ENCODE results near the gene B3GALT5. TPM values are rescaled to one million over a fixed set of nuclear protein-coding genes. Genes with fewer than 3 reads are reported as not detected.

The B3GALT5 gene
- total RNA-seq, 2 experiments from 2014 or later: not detected

- ChIA-PET CTCF (interaction anchor here (2.2 kb wide), 1 partner anchor 15 kb away, joined by 4 read pairs; no protein-coding TSS in a partner anchor), POLR2A (no interaction called here)
- Mint-ChIP-seq H3K4me3 (no peak overlapping the region), H3K27ac (no peak overlapping the region), H3K36me3 (ENCODE audit: low read depth) (no peaks in the 10 kb centered on the region), H3K27me3 (peaks cover 3% of the 10 kb centered on the region), H3K9me3 (no peaks in the 10 kb centered on the region), H3K4me1 (ENCODE audit: low read depth) (no peaks in the 10 kb centered on the region)
- ATAC-seq (no peak), DNase-seq (no peak)
- no peak for TF ChIP-seq CTCF (IDR thresholded peaks at IDR 0.05)
- intact Hi-C loops (cut with micrococcal nuclease): no loop called here
Observed at GRCh38 chr21:39713905-39714304, 101.2 kb downstream of the B3GALT5 start.

- no peak overlapping the region for H3K4me3 Mint-ChIP-seq
- intact Hi-C loops (cut with micrococcal nuclease): no loop called here
- ATAC-seq: no peak
- no peak overlapping the region for H3K27ac Mint-ChIP-seq
- no peak for TF ChIP-seq CTCF (IDR thresholded peaks at IDR 0.05)
- H3K27me3 Mint-ChIP-seq: peaks cover 3% of the 10 kb centered on the region
- no peak for DNase-seq
- no peaks in the 10 kb centered on the region for H3K36me3 Mint-ChIP-seq (ENCODE audit: low read depth)
- no peaks in the 10 kb centered on the region for H3K9me3 Mint-ChIP-seq
- ChIA-PET POLR2A (no interaction called here), CTCF (interaction anchor here (1.3 to 2.2 kb wide), 2 partner anchors 15 to 187 kb away, joined by 4 read pairs; no protein-coding TSS in a partner anchor)
- H3K4me1 Mint-ChIP-seq (ENCODE audit: low read depth): no peaks in the 10 kb centered on the region
Observed at GRCh38 chr21:39714331-39714730, 101.6 kb downstream of the B3GALT5 start.

GRCh38 chr21:39715804-39716397, 103.2 kb downstream of the B3GALT5 start:
- CTCF ChIA-PET: interaction anchor here (0.6 to 2.7 kb wide), 9 partner anchors 8 to 201 kb away, joined by 3 to 21 read pairs (median 4); no protein-coding TSS in a partner anchor
- intact Hi-C loops (cut with micrococcal nuclease): loop anchor here (1.0 kb wide), 1 partner anchor 198 kb away; no protein-coding TSS in a partner anchor
- no peak for ATAC-seq

GRCh38 chr21:39720126-39720778, 107.5 kb downstream of the B3GALT5 start:
- peaks cover 3% of the 10 kb centered on the region for H3K27me3 Mint-ChIP-seq
- CTCF ChIA-PET: no interaction called here
- no peaks in the 10 kb centered on the region for H3K4me1 Mint-ChIP-seq (ENCODE audit: low read depth)
- intact Hi-C loops (cut with micrococcal nuclease): no loop called here
- peaks cover 4% of the 10 kb centered on the region for H3K9me3 Mint-ChIP-seq
- no peak overlapping the region for H3K27ac Mint-ChIP-seq
- ATAC-seq (no peak), DNase-seq (no peak)
- H3K4me3 Mint-ChIP-seq: no peak overlapping the region
- POLR2A ChIA-PET: no interaction called here
- no peaks in the 10 kb centered on the region for H3K36me3 Mint-ChIP-seq (ENCODE audit: low read depth)
- TF ChIP-seq CTCF (IDR thresholded peaks at IDR 0.05): no peak

More at GRCh38 chr21:39715804-39716397, 103.2 kb downstream of the B3GALT5 start:
- no peak overlapping the region for H3K27ac Mint-ChIP-seq
- H3K27me3 Mint-ChIP-seq: peaks cover 6% of the 10 kb centered on the region
- no peak overlapping the region for H3K4me3 Mint-ChIP-seq
- DNase-seq: peak; percentile 68
- peak; percentile 77 for TF ChIP-seq CTCF (IDR thresholded peaks at IDR 0.05)
- POLR2A ChIA-PET: no interaction called here
- H3K9me3 Mint-ChIP-seq: no peaks in the 10 kb centered on the region
- H3K4me1 Mint-ChIP-seq (ENCODE audit: low read depth): no peaks in the 10 kb centered on the region
- no peaks in the 10 kb centered on the region for H3K36me3 Mint-ChIP-seq (ENCODE audit: low read depth)

GRCh38 chr21:39721885-39722284, 109.1 kb downstream of the B3GALT5 start:
- CTCF ChIA-PET: no interaction called here
- intact Hi-C loops (cut with micrococcal nuclease): no loop called here
- H3K9me3 Mint-ChIP-seq: peaks cover 4% of the 10 kb centered on the region

More at GRCh38 chr21:39721885-39722284, 109.1 kb downstream of the B3GALT5 start:
- POLR2A ChIA-PET: no interaction called here
- no peaks in the 10 kb centered on the region for H3K36me3 Mint-ChIP-seq (ENCODE audit: low read depth)
- no peaks in the 10 kb centered on the region for H3K4me1 Mint-ChIP-seq (ENCODE audit: low read depth)
- no peak for ATAC-seq
- no peak overlapping the region for H3K4me3 Mint-ChIP-seq
- H3K27ac Mint-ChIP-seq: no peak overlapping the region
- peaks cover 3% of the 10 kb centered on the region for H3K27me3 Mint-ChIP-seq
- TF ChIP-seq CTCF (IDR thresholded peaks at IDR 0.05): no peak
- DNase-seq: no peak

All from activated CD8-positive, alpha-beta T cell treated with anti-CD3 and anti-CD28 coated beads for 36 hours (primary cell).